Measurements from ENCODE around the gene FAHD2A.
A peak's percentile ranks its signal among the peaks of the same experiment; 100 is the strongest.
"Not testable (repeated sequence)": the region's sequence is repeated elsewhere in the genome, so short reads cannot be mapped to it uniquely, and the experiment has no call there.

Gene FAHD2A

DNA sequence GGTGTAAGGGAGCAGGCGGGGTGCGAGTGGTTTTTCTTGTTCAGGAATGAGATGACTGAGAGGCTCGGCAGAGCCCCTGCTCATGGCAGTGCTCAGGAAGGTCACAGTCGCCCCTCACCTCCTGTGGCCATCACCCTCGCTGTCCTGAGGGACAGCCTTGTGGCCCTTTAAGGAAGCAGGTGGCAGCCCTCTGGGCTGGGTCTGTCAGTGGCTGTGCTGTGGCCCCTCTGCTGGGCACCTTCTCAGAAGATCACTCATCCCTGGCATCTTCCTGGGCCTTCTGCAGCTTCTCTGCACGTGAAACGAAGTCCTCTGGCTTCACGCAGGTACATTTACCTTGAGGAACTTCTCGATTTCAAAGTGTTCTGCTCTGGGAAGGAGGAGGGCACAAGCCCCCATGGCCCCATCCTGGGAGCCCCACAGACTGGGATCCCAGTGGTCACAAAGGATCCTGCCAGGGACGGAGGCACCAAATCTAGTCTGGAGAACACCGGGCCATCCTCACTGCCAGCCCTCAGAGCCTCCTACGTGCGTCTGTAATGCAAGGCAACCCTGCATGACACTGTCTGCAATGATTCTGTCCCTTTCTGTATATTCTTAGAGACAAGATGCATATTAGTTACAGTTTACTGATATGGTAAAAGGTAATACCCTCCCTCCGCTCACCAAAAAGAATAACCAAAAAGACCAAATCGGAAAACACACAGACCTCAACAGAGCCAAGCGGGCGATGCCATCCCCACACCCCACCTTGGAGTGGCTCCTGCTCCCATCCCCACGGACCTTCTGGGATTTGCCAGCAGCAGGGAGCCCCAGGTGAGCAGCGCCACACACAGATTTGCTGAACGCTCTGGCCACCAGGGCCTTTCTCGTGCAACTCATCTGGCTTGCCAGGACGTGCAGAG is 25.9 kb upstream of the FAHD2A start:
- no peak for DNase-seq

DNA sequence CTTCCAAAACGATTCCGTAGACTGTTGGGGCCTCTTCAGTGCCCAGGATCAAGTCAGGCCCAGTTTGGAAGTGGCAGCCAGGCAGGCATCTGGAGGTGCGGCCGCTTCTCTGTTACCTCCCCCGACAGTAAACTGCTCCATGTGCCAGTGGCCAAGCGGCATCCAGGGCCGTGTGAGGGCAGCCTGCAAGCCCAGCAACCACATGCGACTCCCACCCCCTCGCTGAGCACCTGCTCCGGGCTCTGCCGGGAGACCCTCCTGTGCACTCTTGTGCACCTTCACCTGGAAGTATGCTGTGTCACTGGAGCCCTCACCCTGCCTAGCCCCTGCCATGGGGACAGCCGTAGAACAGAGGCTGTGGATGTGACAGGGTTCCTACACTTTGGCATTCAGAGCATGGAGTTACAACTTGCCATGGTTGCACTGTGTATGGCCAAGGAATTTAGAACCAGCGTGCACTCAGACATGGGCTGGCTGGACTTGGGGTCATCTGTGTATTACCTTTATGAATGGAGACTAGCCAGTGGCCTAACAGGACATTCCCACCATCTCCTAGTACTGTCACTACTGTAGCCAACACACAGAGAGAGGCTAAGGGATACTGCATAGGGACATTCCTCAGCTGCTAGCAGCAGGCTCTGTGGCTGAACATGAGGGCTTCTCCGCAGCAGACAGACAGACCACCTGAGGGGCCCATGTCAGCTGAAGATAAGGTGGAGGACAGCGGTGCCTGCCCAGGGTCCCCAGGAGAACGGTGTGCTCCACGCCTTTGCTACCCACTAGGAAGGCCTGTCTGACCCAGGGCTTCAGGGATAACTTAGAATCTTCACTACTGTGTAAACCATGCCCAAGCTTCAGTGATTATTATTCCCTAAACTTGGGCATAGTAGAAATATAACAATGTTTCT is 25.0 kb upstream of the FAHD2A start:
- no peak for DNase-seq

DNA sequence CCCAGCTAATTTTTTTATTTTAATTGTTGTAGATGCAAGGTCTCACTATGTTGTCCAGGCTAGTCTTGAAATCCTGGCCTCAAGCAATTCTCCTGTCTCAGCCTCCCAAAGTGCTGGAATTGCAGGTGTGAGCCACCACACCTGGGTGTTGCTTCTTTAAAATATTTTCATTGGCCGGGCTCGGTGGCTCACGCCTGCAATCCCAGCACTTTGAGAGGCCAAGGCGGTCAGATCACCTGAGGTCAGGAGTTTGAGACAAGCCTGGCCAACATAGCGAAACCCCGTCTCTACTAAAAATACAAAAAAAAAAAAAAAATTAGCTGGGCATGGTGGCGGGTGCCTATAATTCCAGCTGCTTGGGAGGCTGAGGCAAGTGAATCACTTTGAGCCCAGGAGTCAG is 24.2 kb upstream of the FAHD2A start:
- not testable (repeated sequence) for DNase-seq

DNA sequence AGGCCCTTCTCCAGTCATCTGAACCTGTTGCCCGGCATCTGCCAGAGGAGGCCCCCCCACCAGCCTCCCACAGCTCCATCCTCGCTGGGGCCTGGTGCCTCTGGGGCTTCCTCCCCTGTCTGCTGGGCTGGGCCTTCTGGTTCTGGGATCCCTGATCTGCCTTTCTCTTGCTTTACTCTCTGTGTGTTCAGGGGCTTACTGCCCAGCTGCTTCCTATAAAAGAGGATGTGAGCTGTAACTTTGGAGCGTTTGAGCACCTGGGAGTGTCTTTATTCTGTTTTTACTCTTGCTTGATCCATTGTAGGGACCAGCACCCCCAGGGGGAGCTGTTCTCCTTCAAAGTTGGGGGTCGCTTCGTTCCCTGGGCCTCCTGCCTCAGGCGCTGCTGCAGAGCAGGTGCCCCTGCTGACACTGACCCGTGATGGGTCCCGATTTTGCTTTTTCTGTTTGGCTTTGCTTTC is 23.1 kb upstream of the FAHD2A start:
- DNase-seq = no peak

DNA sequence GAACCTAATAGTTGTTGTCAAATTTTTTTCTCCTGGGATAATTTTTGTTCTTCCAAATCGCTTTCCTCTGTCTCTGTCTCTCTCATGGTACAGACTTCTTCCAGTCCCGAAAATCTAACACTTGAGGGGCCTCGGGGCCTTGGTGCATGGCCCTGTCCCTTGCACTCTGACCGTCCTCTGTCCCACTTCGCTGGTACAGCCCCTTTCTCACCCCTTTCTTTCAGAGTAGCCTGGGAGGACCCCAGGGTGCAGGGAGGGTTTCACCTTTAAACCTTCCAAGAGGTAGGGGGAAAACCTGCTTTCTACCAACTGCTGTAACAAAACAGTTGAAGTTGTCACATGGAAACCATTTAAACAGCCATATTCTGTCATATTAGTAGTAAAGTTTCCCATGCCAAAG is 22.2 kb upstream of the FAHD2A start:
- no peak for DNase-seq

DNA sequence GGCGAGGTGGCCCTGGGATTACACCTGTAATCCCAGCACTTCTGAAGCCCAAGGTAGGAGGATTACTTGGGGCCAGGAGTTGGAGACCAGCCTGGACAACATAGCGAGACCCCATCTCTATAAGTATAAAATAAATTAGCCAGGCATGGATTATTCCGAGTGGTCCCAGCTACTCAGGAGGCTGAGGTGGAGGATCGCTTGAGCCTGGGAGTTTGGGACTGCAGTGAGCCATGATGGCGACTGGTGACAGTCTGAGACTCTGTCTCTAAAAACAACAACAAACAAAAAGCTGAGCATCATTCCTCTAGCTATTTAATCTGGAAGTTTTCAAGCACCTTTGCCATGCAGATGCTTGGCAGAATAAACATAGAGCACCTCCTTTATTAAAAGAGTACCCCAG is 21.8 kb upstream of the FAHD2A start:
- no peak for DNase-seq

DNA sequence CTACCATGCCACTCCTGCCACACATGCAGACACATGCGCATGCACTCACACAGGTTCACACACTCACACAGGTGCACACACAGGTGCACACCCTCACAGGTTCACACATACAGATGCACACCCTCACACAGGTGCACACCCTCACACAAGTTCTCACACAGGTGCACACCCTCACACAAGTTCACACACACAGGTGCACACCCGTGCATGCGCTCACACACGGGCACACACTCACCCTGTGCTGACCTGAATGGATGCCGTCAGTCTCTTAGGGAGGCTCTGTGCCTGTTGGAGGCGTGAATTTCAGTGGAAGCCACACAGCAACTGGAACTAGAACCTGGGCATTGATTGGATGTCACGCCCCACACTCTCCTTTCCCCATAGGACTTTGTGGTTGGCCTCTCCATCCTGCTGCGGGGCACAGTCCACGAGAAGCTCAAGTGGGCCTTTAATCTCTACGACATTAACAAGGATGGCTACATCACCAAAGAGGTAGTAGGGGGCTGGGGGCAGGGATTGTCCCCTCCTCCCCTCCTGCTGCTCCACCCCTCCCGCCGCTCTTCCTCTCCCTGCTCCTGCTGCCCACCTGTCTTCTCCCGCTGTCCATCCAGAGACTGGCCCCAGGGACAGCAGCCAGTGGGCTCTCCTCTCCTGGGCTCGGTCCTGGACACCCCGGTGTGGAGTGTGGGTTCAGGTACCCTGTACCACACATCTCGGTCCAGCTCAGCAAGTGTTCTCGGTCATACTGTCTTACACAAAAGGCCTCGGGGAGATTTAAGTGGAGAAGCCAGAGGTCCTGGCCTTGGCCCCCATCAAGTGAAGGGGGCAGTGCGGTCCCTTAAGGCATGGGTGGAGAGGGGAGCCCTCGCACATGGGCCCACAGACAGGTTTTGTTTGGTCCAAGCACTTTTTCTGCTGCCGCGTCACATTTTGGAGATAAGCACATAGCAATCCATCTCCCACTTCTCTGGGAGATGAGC is 21.0 kb upstream of the FAHD2A start:
- no peak for DNase-seq

DNA sequence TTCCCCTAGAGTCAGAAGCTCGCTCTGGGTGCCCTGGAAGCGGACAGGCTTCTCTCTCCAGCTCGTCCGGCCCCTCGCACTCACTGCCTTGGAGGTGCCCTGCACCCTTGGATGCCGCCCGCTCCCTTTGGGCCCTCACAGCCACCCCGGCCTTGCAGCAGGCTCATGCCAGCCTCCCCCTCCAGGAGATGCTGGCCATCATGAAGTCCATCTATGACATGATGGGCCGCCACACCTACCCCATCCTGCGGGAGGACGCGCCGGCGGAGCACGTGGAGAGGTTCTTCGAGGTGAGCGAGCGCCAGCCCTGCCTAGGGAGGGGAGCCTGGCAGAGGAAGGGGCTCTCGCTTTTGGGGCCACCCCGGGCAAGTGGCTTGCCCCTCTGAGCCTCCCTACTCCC is 20.3 kb upstream of the FAHD2A start:
- no peak for DNase-seq

DNA sequence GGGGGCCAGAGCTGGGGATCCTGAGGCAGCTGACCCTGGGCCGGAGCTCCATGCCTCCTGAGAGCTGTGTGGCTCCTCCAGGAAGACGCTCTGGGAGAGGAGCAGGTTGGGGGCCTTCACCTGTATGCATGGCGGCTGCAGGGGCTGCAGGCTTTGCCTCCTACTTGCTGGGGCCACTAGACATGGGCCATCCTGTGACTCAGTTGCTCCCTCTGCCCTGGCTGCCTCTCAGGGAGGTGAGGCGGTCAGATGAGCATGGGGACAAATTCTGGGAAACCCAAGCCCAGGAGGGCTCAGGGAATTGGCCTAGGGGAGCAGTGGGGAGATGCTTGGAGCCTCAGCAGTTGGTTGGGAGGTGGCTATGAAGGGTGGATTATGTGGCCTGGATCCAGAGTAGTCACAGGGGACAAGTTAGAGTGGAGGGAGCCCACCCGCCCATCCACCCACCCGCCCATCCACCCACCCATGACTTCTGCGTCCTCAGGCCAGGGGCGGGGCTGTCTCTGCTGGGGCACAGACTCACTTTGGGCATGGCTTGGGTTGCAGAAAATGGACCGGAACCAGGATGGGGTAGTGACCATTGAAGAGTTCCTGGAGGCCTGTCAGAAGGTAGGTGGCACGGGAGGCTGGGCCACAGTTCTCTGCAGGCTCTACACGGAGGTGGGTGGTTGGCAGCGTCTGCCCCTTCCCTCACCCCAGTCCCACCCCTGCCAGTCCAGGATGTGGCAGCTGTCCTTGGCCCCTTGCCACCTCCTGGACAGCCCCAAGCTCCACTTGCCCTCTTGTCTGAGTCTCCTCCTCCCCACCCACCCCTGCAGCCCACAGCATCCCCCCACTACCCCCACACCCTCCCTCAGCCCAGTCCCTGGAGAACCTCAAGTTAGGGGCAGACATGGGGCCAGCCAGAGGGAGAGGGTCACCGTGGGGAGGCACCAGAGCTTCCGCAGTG is 19.5 kb upstream of the FAHD2A start:
- no peak for DNase-seq

DNA sequence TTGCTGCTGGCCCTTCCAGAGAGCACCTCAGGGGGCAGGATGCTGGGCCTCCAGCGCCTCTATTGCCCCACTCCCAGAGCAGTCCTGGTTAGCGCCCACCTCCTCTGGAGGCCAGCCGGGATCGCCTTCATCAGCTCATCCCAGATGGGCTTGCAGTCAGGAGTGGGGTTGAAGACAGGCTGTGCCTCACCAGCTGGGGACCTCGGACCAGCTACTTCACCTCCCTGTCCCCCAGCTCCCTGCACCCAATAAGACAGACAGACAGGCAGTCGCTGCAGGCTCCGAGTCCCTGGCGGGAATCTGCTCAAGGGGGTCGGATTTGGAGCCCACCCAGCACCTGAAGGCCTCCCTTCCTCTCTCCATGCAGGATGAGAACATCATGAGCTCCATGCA is 18.9 kb upstream of the FAHD2A start:
- no peak for DNase-seq

DNA sequence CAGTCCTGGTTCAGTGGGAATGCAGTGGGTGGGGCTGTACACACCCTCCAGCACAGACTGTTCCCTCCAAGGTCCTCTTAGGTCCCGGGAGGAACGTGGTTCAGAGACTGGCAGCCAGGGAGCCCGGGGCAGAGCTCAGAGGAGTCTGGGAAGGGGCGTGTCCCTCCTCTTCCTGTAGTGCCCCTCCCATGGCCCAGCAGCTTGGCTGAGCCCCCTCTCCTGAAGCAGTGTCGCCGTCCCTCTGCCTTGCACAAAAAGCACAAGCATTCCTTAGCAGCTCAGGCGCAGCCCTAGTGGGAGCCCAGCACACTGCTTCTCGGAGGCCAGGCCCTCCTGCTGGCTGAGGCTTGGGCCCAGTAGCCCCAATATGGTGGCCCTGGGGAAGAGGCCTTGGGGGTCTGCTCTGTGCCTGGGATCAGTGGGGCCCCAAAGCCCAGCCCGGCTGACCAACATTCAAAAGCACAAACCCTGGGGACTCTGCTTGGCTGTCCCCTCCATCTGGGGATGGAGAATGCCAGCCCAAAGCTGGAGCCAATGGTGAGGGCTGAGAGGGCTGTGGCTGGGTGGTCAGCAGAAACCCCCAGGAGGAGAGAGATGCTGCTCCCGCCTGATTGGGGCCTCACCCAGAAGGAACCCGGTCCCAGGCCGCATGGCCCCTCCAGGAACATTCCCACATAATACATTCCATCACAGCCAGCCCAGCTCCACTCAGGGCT is 17.5 kb upstream of the FAHD2A start:
- DNase-seq = no peak

DNA sequence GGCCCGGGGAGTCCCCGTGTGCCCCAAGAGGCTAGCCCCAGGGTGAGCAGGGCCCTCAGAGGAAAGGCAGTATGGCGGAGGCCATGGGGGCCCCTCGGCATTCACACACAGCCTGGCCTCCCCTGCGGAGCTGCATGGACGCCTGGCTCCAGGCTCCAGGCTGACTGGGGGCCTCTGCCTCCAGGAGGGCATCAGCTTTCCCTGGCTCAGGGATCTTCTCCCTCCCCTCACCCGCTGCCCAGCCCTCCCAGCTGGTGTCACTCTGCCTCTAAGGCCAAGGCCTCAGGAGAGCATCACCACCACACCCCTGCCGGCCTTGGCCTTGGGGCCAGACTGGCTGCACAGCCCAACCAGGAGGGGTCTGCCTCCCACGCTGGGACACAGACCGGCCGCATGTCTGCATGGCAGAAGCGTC is 16.9 kb upstream of the FAHD2A start:
- DNase-seq = no peak

DNA sequence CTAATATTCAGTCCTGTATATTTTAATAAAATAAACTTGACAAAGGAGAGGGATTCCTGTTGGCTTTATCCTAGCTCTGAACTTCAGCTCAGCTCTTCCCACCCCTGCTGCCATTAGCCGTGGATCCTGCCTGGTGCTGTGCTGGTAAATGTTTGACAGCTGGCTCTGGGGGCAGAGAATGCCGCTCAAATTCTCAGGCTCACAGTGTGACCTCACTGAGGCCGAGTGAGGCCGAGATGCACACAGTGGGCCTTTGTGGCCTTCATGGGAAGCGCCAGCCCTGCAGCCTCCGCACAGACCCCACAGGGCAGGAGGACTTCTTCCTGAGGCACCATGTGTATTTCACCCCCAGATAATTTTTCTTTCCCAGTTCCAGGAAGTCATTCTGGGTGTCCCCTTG is 16.5 kb upstream of the FAHD2A start:
- no peak for DNase-seq

DNA sequence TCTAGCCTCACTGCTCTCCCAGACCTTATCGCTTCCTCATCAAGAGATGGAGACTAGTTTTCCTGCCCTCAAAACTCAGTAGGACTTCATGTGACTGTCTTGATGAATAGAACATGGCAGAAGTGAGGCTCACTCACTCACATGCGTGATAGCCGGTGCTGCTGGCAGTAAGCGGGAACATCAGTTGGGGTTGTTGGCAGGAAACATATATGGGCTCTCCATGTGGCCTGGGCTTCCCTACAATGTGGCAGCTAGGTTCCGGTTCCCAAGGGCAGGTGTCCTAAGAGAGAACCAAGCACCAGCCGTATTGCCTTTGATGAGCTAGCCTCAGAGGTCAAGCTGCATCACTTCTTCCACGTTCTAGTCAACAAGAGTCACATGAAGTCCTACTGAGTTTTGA is 15.2 kb upstream of the FAHD2A start:
- no peak for DNase-seq

DNA sequence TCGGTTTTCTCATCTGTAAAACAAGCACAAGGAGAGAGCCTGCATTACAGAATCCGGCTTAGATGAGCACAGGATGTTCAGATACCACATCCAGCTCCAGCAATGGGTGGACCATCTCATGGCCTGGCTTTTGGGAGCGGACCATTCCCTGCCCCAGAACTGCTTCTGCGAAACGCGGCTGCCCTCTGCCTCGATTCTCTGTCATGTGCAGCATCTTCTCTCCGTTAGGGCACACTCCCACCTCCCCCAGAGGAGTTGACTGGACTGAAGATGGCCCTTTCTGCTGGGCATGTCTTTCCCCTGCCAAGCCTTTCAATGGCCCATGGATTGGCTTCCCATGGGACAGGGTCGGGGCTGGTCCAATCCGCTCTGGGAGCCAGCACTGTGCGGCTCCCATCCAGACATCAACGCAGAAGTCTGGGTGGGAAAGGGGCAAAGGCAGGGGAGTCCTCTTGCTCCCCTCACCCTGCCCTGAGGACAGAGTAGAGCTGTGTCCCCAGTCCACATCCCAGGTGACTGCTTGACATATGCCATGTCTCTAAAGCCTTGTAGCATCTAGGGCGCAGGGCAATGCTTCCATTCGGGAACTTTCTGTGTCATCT is 14.3 kb upstream of the FAHD2A start:
- DNase-seq = no peak

DNA sequence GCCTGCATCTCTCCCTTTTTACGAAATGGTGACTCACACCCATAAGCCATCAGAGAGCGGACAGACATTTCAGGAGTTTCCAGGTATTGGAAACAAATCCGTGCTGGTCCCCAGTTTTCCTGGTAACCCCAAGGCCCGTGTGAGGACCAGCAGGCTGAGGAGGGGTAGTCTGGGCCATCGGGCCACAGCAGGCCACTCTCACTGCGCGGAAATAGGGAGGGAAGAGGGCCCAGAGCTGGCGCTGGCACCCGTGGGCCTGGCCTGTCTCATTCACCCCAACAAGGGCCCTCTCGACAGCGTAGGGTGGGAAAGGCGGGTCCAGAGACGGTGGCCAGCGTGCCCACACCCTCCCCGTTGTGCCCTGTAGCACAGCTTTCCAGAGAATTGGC is 13.7 kb upstream of the FAHD2A start:
- no peak for DNase-seq

DNA sequence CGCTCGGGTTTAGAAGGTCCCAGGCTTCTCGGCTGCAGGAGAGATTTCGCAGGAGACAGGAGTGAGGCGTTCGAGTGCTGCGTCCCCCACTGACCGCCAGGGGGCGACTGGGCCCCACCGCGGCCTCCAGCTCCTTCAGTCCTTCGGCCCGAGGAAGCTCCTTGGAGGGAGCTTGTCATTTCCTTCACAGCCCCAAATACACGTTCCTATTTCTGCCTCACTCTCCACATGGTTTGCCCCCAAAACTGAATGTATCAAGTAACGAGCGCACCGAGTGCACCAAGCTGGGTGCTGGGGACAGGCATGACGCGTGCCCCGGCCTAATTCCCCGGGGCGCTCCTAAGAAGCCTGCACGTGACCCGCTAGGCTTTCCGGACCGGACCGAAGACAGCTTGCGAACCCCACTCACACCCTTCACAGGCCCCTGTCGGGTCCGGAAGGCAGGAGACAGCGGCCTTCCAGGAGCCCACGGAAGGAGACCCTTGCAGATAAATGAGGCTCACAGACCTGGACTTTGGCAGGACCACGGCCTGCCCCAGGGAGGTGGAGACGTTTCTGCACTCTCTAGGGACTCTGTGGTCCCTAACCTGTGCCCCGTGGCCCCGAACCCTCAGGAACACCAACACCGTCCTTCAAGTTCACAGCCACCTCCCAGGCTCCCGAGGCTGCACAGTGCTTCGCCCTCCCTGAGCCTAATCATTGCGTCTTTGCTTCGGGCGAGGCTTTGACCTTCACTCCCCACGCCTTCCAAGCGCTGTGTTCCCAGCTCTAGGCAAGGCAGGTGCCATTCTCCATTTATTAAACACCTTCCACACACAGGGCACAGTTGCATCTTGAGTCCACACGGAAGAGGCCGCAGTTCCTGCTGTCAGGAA is 13.0 kb upstream of the FAHD2A start:
- peak in 1 of 6 experiments; percentile 2 for DNase-seq

DNA sequence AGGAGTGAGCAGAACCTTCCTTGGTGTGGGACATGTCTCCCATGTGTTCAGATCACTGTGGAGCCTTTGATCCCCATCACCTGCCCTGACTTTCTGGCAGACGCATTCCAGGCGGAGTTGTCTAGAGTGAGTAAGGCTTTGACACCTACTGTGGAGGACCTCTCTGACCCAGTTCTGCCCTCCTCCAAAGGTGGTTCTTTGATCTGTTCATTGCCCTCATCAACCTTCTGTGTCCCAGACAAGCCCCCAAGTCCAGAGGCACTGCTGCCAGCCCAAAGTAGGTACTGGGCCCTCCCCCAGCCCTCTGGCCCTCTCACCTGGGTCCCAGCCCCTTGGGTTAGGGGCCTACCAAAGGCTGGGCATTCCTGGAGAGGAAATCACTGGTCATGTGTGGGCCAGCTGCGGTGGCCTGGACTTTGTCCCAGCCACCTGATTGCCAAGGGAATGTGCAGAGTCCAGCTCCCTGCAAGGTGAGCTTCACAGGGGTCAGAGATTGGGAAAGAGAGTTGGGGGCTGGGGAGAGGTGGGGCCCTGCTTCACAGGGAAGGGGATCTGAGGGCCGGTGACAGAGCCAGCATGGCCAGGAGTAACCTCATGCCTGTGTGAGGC is 12.1 kb upstream of the FAHD2A start:
- DNase-seq = no peak

DNA sequence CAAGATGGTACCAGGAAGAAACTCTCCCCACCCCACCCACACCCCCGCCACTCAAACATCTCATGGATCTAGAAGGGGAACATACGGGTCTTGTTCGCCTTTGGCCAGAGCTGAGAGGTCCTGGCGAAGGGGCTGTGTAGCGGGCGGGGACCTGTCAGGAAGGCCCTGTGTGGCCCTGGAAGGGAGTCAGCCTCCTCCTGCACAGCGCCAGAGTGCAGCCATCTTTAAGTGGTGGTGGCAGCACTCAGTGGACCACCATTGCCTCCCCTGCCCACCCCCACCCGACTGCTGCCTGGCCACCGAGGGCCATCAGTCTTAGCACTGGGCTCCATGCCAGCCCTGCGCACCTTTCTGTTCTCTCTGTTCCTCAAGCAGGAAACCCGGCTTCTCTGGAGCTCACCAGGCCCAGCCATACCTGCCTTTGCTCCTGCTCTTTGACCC is 11.6 kb upstream of the FAHD2A start:
- DNase-seq = no peak
